Nucleus accumbens (tissue), 56 donors: ENCODE measurements around the gene PANK3.

Experiments used
- DNase-seq, 56 donors: peaks; one replicate each; lab custom pipeline; 2025; lab: John Stamatoyannopoulos, UW

PANK3 gene

DNA sequence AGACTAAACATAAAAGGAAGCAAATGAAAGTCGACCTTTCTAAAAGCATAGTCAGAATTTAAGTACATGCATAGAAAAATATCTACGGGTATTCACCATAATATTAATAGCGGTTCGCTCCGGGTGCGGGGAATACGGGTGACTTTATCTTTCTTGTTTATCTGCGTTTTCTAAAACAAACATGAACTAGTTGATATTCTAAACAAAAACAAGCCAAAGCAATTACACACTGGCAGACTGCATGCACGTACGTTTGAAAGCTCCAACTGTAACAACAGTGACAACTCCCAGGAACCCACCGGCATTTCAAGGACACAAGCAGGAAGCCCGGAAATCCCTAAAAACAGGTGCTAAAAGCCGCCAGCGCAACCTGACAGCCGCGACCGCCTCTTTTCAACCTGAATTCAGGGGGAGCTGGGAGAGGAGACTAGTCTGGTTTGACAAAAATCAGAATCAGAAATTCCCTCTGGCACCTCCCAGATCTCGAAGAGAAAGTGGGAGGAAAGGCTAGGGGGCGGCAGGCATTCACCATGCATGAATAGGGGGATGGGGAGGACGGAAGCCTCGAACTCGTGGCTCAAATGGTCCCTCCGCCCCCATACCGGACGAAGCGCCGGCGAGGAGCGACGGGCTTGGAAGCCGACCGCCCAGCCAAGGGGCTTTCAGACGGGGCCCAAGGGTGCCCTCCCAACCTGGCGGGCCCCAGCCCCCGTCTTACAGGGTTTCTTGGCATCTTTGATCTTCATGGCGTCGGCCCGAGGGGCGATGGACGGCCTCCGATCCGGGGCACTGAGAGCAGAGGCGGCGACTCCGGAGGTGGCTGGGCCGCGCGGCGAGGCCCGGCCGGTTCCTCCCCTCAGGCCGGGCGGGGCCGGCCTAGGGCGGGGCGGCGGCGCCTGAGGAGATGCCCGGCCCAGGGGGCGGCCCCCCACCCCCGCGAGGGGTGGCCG, at the start of gene PANK3:
Gene PANK3 (minus strand): TSS at position 831 of the 950 bp plus-strand sequence. CDS start 85 bp downstream, at position 746.
- peak in 33 of 56 donors; percentile 16 to 88 (median 64) for DNase-seq

GRCh38 chr5:168624850-168625364, 45.7 kb upstream of the PANK3 start:
- no peak for DNase-seq

GRCh38 chr5:168620807-168621206, 41.6 kb upstream of the PANK3 start:
- no peak for DNase-seq

DNA sequence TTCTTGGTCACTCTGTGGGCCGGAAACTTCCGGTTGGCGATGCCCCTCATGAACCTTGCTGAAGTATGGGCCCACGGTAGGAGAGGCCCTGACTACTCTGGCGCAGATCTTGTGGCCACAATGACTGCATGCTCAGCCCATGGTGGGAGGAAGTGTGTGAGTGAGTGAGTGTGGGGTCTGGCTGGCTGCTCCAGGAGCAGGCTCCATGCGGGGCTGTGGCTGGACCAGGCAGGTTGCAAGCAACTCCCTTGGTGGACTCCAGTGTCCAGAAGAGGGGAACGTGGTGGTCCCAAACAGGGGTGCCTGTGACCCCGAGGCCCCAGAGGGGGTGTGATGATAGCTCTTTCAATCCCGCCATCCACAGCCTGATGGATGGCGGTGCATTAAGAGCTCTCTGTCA, 35.5 kb upstream of the PANK3 start:
- no peak for DNase-seq

DNA sequence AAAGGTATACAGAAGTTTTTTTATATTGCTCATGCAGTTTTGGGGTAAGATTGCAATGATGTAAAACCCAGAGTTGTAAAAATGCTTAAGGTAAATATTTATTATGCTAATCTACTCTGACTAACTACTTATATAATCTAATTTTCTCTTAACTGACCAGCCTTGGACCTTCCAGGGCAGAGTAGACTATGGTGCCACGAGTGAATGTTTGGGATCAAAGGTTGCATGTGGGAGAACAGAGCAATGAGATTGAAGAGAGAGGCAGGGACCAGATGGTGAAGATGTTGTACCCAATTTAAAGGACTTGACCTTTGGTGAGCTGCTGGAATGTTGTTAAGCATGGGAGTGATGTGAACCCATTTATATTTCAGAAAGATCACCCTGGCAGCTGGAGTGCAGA, 34.8 kb upstream of the PANK3 start:
- no peak for DNase-seq

DNA sequence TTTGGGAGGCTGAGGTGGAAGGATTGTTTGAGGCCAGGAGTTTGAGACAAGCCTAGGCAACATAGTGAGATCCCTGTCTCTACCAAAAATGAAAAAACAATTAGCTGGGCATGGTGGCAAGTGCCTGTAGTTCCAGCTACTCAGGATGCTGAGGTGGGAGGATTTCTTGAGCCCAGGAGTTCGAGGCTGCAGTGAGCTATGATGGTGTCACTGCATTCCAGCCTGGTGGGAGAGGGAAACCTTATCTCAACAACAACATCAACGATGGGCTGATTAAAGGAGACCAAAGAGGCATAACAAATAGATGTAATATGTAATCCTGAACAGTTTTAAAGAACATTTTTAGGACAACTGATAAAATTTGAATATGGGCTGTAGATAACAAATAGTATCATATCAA, 34.2 kb upstream of the PANK3 start:
- DNase-seq: no peak

GRCh38 chr5:168612996-168613395, 33.8 kb upstream of the PANK3 start:
- DNase-seq: no peak

- no peak for DNase-seq
These were observed 33.0 kb upstream of the PANK3 start for GRCh38 chr5:168612123-168612522.

DNA sequence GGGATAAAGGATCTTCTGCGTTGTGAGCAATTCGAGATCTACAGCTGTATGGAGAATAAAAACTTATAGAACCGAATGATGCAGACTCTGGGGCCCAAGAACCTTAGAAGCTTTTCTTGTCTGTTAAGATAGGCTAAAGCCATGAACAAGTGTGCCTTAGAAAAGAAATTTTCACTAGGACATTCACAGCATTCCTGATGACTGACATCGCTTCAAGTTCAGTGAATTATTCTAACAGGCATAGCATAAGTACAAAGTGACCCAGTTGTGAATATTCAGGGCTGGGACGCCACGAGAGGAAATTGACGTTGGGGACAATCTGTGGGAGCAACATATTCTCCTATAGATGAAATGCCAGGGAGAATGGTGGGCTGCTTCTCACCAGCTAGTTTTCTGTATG, 32.0 kb upstream of the PANK3 start:
- no peak for DNase-seq

DNA sequence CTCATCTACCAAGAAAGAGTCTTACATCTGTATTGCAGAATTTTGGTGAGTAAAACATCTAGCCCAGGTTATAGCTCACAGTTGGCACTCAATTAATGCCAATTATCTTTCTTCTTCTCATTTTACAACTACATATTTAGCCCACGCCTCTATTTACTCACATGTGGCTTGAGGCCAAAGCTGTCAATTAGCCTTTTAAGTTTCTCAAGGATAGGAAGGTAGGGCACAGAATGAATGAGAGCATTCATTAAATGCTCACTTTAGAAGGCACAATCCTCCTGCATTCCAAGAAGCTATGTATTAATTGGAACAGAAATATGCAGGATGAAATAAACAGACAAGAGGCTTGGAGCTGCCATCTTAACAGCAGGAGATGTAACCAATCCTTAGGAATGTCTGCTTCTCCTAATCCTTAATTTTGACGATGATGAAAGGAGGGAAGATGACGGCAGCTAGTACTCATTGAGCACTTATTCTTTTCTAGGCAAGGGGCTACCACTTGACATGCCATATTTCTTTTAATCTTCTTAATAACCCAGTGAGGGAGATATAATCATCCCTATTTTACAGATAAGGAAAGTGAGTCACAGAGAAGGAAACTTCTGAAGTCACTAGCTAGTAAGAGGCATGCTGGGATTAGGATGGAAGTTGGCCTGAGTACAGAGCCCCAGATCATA, 30.8 kb upstream of the PANK3 start:
- DNase-seq: no peak

DNA sequence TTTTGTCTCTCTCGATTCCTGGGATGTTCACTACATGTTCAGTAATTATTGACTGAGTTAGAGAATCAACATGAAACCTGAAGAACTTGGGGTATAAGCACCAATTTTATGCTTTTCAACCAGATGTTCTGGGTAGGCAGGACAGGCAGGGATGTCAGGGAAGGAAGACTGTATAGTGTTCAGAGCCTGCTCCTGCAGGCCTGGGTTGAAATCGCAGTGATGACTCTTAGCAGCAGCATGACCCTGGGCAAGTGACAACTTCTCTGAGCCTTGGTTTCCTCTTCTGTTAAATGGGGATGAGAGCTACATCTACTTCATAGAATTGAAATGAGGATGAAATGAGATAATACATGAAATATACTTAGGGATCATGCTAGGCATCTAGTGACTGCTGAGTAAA, 29.7 kb upstream of the PANK3 start:
- DNase-seq: no peak

GRCh38 chr5:168608386-168608785, 29.2 kb upstream of the PANK3 start:
- no peak for DNase-seq

DNA sequence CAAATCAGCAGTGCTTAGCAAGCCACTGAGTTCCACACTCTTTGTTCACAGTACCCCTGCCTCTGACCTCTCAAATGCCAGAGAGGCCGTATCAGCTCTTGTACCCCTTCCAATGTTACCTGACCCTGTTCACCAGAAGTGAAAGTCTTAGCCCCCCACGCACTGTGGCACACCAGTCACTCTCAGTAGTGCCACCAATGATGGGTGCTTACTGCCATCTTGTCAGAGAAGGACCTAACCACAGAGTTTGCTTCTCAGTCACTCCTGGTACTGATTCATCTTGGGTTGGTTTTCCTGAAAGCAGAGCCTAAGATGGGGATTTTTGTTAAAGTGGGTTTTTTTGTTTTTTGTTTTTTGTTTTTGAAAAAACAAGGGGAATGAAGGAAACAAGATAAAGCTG, 28.8 kb upstream of the PANK3 start:
- DNase-seq: no peak

DNA sequence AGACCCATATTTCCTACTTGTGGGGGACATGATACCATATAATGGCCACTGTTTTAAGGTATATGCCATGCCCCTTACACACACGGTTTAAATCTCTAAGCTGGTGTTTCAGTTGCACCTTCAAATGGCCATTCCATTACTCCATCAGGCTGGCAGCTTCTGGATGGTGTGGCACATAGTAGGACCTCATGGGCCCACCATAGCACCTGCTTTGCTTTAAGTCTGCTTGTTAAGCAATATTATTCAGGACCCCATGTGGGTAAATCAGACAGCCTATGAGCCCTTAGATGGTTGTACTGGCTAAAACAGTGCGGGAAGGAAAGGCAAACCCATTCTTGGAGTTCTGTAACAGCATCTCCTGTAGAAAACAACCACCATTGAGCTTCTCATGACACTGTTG, 27.4 kb upstream of the PANK3 start:
- no peak for DNase-seq

GRCh38 chr5:168604436-168604835, 25.3 kb upstream of the PANK3 start:
- no peak for DNase-seq

- DNase-seq: peak in 2 of 56 donors; percentile 4 to 6
These were observed 24.6 kb upstream of the PANK3 start for GRCh38 chr5:168603746-168604145.

DNA sequence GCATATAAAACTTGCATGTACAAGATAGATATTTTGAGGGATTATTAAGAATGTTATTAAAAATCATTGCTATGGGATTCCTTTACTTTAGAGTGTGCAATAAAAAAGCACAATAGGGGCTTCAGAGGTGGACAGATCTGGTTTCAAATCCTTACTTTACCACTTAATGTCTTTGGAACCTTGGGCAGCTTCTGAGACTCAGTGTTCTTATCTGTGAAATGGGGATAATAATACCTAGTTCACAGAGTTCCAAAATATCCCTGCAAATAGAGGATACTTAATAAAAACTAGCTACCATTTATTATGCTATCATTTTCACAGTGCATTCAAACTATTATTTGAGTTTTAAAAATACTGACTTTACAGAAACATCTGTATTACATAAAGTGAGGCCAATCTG, 23.3 kb upstream of the PANK3 start:
- DNase-seq: no peak

- no peak for DNase-seq
These were observed 22.8 kb upstream of the PANK3 start for GRCh38 chr5:168601972-168602371.

- DNase-seq: no peak
These were observed 21.2 kb upstream of the PANK3 start for GRCh38 chr5:168600409-168600808.

- no peak for DNase-seq
These were observed 20.7 kb upstream of the PANK3 start for GRCh38 chr5:168599826-168600225.

- no peak for DNase-seq
These were observed 19.5 kb upstream of the PANK3 start for GRCh38 chr5:168598639-168599038.

GRCh38 chr5:168596927-168597326, 17.8 kb upstream of the PANK3 start:
- DNase-seq: no peak
